ENCODE data around the gene PMP22.

The PMP22 gene

DNA sequence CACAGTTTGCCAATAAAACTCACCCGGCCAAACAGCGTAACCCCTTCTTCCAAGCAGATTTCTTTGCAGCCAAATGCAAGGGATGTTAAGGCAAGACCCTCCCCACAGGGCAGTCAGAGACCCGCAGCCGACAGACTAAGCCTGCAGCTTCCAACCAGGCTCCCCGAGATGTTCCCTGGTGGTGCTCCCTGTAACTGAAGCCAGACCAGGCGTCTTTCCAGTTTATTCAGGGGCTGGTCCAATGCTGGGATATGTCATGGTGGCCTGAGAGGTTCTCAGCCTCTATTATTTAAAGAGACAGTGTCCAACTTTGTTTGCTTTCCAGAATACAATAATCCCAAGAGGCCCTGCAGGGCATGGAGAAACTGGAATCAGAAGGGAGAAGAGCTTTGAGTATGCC is at the start of gene PMP22:
PMP22 (minus strand) TSS at position 196 of the 400 bp plus-strand sequence. CDS start 4,599 bp downstream, outside the sequence.
- DNase-seq: no peak

DNA sequence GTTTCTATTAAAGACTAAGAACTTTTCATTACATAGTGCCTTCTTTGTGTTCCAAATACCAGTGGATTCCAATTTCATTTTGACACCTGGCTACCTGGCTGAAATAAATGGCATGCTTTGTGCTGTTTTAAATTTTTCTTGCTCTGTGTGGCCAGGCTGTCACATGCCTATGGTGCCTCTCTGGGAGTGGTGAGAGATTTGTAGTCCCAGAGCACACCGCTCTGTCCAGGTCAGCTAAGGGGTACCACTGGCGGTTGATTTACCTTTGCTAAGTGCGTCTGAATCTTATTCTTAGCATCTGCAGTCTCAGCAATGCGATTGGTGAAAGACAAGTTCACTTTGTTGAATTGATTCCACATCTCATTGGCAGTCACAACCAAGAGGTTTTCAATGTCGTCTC is 46.9 kb upstream of the PMP22 start:
- no peak for DNase-seq

DNA sequence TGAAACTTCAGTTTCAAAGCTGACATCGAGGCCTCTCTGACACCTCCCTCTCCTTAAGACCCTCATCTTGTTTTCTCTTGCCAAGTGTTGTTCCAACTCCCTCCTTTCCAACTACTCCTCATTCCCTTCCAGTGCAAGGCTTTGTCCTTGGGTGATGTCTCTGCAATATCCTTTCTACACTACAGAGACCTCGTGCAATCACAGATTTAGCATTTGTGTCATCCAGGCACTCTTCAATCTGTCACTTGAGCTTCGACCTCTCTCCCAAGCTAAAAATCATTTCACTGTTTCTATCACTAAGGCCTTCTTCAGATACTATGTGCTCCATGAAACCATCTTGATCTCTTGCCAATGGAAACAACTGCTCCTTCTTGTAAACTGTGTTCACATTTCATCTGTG is 44.7 kb upstream of the PMP22 start:
- DNase-seq: no peak

DNA sequence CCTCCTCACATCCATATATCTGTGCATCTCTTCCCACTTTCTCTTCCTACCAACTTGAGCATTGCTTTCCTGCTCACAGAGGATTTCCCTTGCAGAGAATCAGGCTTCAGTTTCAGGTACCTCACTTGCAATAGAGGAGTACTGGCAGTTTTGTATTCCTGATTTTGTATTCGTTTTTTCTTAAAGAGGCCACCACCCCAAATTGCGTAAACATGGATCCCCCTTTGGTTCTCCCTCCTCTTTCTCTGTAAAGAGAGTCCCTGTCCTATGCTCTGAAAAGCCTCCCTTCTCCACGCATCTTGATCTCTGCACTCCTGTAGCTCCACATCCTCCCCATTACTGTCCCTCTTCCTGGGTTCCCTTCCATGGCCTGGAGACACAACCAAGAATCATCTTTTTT is 44.1 kb upstream of the PMP22 start:
- DNase-seq: no peak

DNA sequence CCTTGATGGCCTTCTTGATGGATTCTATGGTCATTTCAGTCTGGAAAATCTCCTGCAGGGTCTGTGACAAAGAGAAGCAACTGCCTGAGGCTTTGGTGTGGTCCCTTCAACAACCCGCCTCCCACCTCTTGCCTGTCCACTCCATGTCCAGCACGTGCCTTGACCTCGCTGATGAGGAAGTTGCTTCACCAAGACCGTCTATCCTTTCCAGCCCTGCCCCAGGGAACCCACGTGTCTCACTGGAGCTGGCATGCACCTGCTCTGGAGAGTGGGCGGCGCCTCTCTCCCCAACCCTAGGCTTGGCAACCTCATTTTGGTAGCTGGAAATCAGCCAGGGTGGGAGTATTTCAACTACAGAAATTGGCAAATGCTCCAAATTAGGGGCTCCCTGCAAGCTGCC is 43.6 kb upstream of the PMP22 start:
- no peak for DNase-seq

DNA sequence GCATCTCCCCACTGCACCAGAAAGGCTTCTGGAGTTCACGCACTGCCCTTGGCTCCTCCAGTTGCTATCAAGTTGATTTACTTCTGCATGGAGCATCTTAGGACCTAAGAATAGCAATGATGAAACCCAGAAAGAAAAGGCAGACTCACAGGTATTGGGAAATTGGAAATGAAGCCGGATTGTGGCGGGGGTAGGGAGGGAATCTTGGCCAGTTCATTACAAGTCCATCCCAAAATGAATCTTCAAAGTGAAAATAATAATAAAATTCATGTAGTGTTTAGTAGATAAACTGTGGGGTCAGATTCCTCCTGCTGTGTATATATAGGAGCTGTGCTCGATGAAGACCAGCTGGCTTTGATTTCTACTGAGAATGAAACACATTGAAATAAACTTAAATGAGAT is 42.6 kb upstream of the PMP22 start:
- DNase-seq: no peak

DNA sequence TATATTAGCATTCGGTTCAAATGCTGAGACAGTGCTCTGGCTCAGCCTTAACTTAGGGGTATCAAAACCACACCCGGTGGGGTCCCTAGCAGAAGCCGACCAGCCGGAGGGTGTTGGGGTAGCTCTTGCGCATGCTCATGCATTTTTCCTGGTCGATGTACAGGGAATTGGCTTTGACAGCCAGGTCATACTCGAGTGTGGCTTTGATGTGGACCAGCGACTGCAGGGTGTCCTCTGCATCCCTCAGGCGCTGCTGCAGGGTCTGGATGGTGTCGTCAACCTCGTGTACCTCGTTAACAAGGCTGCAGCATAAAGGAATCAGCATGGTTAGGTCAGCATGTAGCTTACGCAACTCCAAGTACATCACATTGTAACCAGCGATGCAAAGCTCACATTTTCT is 38.7 kb upstream of the PMP22 start:
- DNase-seq: no peak

DNA sequence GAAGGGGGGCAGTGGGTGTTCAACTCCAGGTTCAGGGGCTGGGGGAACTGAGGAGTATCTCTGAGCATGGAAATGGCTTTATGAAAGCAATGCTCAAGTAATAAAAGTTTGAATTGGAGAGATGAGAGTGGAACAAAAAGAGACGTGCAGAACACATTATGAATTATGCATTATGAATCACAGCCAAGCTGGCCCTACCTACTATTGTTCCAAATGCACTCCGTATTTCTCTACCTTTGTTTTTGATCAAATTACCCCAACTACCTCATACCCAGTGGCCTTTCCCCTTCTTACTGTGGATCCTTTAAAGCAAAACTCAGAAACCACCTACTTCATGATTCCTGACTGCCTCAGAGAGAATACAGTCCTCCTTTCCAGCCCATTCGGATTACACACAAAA is 38.1 kb upstream of the PMP22 start:
- no peak for DNase-seq

DNA sequence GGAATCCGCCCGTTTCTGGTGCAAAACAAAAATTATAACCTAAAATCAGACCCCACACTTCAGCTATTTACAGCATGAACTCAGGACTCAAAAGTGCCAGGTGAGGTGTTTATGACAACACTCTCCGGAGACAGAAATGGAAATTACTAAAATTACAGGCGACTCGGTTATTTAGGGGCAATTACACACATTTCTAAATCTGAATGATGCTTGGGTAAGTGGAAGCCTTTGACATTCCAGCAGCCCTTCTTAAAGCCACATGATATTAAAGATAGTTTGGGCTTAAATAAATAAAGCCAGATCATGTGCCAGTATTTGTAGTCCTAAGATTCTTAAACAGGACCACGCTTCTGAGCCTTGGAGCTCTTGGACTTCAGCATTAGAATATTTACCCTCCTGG is 36.7 kb upstream of the PMP22 start:
- DNase-seq: no peak

DNA sequence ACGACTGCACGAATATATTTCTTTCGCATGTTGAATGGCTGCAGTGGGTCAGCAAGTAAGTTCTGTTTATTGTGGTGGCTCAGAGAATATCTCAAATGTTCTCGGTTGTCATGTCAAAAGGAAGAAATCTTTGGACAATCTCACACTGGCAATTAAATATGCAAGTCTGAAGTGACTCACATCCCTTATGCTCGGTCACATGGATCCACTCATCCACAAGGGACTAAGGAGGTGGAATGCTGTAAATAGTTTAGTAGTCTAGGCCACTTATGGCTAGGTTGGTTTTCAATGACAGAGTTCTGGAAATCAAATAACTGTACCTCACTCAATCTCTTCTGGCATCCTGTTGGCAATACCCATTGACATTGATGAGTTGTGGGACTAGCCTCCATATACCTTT is 33.0 kb upstream of the PMP22 start:
- DNase-seq: no peak

DNA sequence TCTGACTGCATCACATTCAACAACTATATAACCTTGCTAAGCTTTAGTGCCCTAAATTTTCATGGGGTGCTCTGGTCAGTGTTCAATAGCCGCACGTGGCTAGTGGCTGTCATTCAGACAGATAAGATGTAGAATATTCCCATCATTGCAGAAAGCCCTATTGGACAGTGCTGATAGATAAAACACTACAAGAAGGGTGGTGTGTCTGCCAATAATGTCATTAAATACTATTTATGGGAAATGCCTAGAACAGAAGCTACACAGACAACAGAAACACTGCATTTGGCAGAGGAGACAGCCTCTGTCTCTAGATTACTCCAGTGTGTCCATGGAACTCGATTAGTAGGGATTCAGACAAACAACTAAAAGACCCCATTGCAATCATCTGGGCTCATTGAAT is 28.4 kb upstream of the PMP22 start:
- DNase-seq: no peak

DNA sequence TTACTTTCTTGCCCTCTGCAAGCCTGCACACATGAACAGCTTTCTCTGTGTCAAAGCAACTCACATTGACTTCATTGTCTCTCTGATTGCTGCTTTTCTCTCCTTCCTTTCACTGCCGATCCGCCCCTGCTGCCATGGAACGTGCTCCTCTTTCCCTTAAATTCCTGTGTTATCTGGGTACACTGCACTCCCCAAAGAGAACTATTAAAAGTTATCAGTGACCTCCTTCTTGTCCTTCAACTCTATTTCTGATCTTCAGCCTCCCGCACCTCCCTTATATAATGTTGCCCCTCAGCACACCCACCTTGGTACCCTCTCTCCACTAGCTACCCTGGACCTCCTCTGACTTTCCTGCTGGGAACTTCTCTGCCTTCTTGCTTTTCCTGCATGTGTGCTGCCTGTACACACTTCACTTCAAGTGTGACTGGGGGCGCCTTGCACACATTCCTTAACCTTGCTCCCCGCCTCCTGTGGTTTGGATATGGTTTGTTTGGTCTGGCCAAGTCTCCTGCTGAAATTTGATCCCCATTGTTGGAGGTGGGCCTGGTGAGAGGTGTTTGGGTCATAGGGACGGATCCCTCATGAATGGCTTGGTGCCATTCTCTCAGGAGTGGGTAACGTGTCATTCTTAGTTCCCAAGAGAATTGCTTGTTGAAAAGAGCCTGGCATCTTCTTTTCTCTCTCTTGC is 26.7 kb upstream of the PMP22 start:
- no peak for DNase-seq

DNA sequence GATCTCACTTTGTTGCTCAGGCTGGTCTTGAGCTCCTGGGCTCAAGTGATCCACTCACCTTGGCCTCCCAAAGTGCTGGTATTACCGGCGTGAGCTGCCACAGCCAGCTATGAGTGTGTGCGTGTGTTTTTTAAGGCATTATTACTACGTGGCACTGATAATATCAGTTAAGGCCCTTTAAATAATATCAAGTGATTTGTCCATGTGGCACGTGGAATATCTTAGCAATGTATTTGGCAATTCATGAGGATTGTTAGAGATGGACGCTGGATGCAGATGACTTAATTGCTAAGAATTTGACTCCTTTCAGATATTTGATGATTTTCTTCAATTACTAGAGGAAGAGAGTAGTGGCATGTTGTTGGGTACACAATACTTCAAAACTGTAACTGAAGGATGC is 25.5 kb upstream of the PMP22 start:
- no peak for DNase-seq

DNA sequence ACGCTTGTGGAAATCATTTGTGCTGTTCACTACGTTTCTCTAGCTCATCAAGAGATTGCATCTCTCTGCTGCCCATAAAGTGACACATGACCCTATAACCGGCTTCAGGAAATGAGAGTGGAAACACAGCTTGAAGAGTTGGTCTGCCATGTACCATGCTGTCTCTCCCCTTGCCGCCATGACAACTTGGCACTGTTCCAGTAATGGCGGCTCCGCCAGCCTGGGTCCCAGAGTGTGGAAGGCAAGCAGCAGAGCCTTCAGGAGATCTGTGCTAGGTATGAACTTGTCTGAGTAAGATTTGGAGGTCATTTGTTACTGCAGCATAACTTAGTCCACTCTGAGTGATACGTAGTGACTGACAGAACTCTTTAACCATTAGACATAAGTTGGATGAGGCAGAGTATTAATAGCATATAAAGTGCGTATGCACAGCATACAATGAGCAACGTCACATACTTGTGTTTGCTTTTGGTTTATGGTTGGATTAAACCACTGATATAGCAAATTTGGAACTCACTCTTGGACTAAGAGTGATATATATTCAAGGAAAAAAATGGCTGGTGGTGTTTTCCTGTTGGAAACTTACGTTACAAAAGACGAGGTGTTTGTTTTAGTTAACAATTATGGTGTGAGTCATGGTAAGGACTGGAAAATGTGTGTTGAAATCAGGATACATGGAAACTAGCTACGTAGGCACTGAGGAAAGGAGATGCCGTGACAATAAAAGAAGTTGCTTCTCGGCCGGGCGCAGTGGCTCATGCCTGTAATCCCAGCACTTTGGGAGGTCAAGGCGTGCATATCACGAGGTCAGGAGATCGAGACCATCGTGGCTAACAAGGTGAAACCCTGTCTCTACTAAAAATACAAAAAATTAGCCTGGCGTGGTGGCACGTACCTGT is 24.4 kb upstream of the PMP22 start:
- no peak for DNase-seq

DNA sequence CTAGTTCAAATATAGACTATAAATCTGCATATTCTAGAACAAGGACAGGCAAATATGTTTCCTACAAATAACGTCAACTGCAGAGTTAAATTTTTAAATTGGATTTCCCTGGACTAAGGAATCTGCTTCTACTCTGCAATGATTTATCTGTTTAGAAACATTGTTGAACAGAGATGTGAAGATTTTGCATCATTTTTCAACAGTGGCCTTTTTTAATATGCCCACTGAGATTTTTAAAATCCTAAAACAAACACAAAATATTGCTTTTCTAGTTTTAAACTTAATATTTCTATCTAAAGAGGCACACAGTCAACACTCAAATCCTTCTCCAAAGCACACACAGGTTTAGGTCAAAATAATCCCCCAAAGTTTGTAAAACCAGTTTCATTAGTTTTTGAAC is 23.7 kb upstream of the PMP22 start:
- no peak for DNase-seq

DNA sequence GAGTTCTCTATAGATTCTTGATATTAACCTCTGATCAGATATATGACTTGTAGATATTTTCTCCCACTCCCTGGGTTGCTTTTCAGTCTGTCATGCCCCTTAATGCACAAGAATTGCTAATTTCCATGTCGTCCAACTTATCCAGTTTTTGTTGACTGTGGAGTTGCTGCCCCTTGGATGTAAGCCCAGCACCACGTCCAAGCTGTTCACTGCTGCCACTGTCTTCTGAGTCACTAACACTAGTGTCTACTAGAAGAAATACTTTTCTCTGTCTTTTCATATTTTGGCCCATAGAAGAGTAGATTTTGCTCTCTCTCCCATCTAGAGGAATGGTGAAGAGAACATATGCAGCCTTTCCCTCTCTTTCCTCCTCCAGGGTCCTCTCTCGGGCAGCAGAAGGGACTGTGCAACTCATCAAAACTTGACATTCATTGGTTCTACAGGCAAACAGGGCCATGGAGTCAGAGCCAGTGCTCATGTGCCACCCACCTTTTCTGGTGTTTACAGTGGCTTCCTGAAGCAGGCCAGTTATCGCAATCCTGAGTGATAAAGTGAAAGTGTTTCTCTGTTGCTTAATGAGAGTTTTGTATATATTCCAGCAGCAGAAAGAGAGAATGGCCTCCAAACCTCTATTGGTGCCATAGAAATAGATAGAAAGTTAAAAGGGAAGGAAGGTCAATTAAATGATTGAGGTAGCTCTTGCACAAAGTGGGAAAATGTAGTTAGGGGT is 22.6 kb upstream of the PMP22 start:
- DNase-seq: no peak

DNA sequence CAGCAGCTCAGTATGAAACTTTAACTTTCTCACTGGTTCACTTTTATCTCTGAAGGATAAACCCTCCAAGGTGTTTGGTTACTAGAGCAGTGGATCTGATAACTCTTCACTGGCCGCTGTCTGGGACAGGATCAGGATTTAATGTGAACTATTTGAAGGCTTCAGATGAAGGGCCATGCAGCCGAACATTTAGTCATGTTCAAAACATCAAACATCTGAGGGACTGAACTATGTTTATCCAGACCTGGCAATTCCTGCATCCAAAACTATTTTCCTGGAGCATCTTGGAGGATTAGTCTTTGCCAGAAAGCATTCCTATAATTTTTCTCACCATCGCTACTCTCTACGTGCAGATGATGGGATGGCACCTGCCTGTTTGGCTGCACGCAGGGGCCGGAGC is 20.3 kb upstream of the PMP22 start:
- no peak for DNase-seq

DNA sequence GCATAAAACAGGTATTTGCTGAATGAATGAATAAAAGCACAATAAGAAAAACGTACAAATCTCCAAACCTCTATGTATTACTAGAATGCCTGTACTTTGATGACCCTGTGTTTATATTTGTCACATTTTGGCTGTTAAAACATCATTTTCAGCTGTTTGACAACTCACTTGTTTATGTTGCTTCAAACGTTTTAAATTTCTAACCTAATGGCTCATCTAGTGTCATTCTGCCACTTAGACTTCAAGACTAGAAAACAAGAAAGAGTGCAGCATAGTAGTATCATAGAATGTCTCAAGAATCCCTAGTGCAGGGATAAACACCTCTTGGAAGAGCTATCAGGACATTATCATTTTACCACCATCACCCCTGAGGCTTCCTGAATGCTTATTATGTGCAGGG is 19.4 kb upstream of the PMP22 start:
- DNase-seq: no peak

DNA sequence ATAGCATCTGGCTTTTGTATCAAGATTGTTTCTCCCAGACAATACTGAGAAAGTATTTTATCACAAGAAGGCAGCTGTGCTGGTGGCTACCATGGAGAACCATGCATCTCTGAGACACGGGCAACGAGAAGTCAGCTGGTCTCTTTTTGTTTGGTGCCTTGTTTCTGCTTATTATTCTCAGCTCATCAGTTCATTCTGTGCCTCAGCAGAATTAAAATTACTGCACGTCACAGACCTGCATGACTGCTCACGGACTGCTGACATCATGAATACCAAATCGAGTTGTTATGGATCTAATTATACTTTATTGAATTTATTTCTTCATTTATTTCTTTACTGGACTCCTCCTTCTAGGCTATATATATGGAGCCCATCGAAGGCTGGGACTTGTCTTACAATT is 19.0 kb upstream of the PMP22 start:
- DNase-seq: no peak

DNA sequence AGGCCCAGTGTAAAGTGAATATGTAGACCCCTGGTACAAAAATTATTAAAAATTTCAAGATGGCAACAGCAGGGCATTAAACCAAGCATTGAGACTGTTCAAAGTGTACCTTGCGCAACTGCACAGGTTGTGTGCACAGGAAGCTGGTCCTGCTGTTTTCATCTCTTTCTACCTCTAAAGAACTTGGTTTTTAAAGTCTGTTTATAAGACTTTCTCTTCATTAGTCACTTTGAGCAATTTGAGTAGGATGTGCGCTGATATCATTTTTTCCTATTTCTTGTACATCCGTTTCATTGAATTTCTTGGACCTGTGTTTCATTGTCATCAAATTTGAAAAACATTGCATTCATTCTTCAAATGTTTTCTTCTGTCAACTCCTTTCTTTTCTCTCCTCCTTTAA is 16.8 kb upstream of the PMP22 start:
- no peak for DNase-seq

DNA sequence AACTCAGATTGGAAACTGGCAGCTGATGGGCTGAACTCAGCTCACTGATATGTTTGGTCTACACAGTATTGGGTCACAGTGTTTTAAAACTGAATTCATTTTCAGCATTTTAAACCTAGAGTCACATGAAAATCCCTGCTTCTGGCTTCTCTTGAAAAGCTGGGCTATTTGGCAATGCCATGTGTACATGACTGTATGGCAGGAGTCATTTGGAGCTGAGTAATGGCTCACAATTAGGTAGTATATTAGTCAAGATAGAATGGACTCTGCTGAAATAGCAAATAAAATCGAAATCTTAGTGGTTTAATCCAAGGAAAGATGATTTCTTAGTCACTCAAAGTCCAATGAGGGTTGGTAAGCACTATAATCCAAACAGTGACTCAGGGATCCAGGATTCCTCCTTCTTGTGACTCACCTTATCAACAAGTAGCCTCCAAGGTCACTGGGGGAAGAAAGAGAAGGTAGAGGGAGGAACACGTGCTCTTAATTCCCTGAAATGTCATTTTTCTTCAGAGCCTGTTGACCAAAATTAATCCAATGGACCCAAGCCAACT is 13.9 kb upstream of the PMP22 start:
- DNase-seq: no peak

DNA sequence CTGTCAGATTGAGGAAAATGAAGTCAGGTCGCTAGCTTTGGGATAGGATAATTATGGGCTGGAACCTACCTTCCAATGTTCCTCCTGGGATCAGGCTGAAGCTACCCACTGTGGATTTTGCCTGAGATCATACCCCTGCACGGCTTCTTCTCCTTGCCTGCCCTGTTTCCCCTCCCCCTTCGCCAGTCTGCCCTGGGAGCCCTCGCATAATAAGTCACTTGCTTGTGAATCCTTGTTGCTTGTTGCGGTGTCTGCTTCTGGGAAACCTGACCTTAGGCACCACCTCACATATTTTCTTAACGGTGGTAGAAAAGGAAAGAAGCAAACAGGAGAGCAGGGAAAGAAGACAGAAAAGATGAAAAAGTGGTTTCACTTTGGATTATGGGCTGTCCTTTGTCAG is 13.3 kb upstream of the PMP22 start:
- DNase-seq: no peak

DNA sequence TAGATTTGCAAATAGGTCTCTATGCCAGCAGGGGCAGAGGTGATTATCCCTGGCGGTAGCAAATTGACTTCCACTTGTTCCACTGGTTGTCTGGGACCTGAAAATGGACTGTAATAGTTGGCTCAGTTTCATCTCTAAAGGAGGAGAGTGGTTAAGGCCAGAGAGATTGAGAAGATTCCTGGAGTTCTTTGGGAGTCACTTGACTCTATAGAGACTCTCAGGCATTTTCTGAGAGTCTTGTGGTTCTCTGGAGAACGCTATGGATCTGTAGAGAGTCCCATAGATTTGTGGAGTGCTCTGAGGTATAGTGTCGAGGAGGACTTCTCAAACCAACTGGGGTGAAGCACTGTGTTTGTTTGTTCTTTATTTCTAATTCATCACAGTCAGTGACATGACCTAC is 8.9 kb upstream of the PMP22 start:
- DNase-seq: no peak

Measured in NCI-H446 treated with DMSO at 0.1 percent for 48 hours (cell line).